ENCODE results near the gene ZNF488. TPM values are rescaled to one million over a fixed set of nuclear protein-coding genes. Genes with fewer than 3 reads are reported as not detected.

Gene ZNF488
- total RNA-seq, 2 experiments from 2014 or later, result 0.05 TPM; not detected in 1

GRCh38 chr10:47316131-47316530 is 68.0 kb downstream of the ZNF488 start:
- Mint-ChIP-seq H3K27ac (no peak overlapping the region), H3K36me3 (ENCODE audit: low read depth) (no peaks in the 10 kb centered on the region), H3K4me1 (peaks cover 12% of the 10 kb centered on the region), H3K4me3 (no peak overlapping the region), H3K9me3 (no peaks in the 10 kb centered on the region), H3K27me3 (no peaks in the 10 kb centered on the region)
- no peak for DNase-seq
- CTCF ChIA-PET, result interaction anchor here (1.1 kb wide), 1 partner anchor 34 kb away, joined by 3 read pairs; no protein-coding TSS in a partner anchor
- POLR2A ChIA-PET, result no interaction called here

Other genes starting within 250 kb of the ZNF488 start
- under 1 TPM in 1 of 2 experiments, not detected in 1; 0.08 TPM for gene GDF10, start 84.1 kb downstream of the ZNF488 start, total RNA-seq
- gene GDF2, start 61.8 kb downstream of the ZNF488 start, total RNA-seq, result not detected
- gene RBP3, start 35.9 kb downstream of the ZNF488 start, total RNA-seq, result not detected
- under 1 TPM; 0.17 to 0.30 TPM for gene ANXA8, start 99.8 kb upstream of the ZNF488 start, total RNA-seq
- gene FAM25G, start 107.4 kb upstream of the ZNF488 start, total RNA-seq, result not detected
- gene AGAP9, start 139.3 kb upstream of the ZNF488 start, total RNA-seq, result 1 to 10 TPM; 3.5 to 4.0 TPM

Data from activated CD4-positive, alpha-beta T cell treated with anti-CD3 and anti-CD28 coated beads, Interleukin-2, amount 10 ng/mL, durations not matched to agents 7 days and 5 days (primary cell).